Measurements from ENCODE around the gene HNRNPH3. TPM values are rescaled to one million over a fixed set of nuclear protein-coding genes. Genes with fewer than 3 reads are reported as not detected.
"Not testable (repeated sequence)": the region's sequence is repeated elsewhere in the genome, so short reads cannot be mapped to it uniquely, and the experiment has no call there.

The HNRNPH3 gene, protein sequence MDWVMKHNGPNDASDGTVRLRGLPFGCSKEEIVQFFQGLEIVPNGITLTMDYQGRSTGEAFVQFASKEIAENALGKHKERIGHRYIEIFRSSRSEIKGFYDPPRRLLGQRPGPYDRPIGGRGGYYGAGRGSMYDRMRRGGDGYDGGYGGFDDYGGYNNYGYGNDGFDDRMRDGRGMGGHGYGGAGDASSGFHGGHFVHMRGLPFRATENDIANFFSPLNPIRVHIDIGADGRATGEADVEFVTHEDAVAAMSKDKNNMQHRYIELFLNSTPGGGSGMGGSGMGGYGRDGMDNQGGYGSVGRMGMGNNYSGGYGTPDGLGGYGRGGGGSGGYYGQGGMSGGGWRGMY
- total RNA-seq: 10.1 and 63.4 TPM in 2 replicates

DNA sequence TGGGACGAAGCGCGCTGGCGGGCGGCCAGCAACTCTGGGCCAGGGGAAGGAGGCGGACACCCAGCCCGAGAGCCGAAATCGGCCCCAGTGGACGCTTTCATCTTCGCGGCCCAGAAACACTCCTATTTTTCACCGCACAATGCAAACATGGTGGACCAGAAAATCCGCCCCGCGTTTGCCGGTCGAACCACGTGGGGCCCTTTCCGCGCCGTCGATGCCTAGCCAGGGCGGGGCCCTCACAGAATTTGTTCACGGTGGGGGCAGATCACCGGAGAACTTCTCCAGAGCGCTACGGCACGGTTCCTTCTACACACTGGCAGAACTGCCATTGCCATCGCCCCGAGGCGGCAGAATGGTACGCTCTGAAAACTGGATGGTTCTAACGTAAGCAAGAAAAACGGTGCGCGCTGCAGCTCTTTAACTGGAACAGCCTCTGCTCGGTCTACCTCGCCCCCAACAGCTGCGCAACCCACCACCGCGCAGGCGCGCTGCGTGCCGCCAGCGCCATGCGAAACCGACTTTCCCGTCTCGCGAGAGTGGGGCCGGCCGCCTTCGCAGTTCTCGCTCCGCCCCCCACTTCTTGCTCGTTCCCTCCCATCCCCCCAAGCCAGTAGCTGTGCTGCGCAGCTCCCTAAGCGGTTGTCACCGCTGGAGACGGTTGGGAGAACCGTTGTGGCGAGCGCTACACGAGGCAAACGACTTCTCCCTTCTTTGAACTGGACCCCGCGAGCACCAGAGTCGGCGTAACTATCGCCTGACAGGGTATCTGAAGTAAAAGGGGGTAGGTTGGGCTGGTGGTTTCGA lies at the start of gene HNRNPH3:
Gene HNRNPH3 (plus strand): TSS at position 610 of the 804 bp plus-strand sequence. CDS start 5,158 bp downstream, outside the sequence.
- peak; percentile 89 for DNase-seq (ENCODE audit: low read depth)

DNA sequence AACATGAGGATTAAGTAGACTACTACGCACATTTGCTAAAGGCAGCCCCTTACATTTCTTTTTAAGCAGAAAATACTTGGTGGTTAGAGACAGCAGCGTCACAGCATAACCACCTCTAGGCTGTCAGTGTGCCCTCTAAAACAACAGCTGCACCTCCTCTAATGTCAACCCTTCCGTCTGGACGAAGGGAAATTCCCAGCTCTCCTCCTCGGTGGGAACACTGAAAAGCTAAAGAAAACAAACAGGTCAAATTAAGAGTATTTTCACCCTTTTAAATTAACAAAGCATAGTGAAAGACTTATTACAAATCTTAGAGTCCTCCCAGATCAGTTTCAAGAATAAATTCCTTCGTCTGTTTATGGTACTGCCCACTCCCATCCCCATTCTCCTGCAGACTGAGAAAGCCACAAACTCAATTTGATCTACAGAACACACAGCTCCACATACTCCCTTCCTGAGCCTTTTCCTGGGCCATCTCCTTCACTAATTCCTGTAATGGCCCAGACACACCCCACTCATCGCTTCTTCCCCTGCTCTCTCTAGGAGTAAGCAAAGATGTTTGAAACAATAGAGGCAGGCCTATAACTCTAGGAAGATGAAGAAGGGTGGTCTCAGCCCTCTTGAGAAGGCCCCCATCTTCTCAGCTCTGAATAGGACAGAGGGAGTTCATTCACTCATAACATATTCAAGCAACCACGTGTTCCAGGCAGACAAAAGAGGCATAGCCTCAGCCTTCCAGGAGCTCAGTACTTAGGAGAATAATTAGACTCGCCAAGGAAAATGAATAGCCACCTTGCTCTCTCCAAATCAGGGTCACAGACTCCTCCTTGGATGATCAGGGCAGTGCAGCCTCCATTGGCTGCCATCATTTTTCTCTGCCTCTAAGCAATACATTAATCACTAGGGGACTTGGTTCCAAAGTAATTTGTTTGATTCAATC lies 47.5 kb upstream of the HNRNPH3 start:
- DNase-seq (ENCODE audit: low read depth): no peak

DNA sequence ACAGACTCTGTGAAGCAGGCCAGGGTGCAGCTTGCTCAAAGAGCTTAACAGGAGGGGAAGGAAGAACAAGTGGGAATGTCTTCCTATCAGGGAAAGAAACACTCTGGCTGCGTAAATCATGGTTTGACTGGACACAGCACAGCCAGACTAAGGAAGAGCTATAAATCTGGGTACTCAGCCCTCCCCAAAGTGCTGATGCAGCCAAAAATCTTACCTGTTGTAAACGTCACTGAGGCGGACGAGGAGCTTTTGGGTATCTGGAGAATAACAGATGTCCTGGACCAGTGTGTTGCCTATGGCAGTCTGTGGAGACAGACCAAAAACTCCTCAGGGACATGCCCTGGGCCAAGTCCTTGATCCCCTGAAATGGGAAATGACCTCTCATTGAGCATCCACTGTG lies 43.1 kb upstream of the HNRNPH3 start:
- DNase-seq (ENCODE audit: low read depth): no peak

DNA sequence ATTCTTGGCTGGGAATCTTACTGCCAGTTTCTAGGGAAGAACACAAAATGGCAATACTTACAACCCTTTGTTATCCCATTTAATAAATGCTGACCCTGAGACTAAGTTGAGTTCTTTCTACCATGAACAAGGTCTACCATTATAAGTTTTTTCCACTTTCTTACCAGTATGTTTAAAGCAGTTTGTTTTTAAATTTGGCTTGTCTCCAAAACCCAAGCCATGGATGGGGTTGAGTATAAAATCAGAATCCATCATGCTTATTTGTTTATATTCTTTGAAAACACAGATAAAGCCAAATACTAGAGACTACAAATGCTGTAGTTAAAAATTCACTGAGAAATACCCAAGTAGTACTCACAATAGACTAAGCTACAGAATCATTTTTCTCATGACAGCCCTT lies 41.1 kb upstream of the HNRNPH3 start:
- DNase-seq (ENCODE audit: low read depth): no peak

DNA sequence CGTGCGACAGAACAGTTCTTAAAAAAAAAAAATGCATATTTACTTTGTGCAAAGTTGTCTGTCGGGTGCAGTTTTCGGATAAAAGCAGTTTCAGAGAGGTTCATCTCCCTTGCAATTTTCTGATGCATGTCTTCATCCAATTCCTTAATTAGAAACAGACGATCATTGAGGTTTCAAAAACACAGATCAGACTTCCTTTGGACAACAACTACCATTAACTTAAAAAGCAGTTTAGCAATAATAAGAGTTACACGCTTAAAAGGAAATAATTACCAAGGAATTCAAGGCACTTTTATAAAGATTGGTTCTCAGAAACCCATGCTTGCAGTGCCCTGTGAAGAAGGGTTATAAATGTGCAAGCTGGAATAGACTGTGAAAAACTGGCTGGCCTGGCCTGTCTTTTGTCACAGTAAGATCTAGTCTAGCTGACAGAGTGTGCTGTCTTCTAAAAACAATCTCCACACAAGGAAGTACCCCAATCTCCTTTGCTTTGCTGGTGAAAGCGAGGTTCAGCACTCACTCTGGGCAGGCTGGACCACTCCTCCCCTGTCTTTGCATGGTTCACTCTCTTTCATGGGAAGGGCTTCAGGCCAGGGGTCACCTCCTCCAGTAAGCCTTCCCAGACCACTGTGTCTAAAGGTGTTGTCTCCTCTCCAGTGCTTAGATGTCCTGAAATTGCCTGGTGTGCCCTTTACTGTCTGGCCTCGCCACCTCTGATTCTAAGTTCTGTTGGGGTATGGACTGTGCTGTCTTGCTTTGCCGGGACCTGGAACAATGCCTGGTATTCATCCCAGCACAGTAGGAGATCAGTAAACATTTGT lies 34.8 kb upstream of the HNRNPH3 start:
- no peak for DNase-seq (ENCODE audit: low read depth)

DNA sequence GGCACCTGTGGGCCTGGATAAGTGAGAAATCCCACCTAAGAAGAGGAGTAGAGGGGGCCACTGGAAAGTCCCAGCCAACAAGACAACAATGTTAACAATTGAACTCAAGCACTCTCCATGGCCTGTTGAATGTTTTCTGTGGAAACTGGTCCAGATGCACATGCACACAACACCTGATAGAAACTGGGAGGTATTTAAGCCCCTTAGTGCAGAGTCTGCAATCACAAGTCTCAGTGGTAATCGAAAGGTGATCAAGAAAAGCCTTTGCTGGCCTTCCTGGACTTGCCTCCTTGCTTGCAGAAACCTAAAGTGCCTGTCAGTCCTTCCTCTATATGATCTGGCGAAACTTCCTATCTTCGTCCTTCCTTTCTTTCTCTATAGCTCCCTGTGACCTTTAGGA lies 30.6 kb upstream of the HNRNPH3 start:
- DNase-seq (ENCODE audit: low read depth): no peak

DNA sequence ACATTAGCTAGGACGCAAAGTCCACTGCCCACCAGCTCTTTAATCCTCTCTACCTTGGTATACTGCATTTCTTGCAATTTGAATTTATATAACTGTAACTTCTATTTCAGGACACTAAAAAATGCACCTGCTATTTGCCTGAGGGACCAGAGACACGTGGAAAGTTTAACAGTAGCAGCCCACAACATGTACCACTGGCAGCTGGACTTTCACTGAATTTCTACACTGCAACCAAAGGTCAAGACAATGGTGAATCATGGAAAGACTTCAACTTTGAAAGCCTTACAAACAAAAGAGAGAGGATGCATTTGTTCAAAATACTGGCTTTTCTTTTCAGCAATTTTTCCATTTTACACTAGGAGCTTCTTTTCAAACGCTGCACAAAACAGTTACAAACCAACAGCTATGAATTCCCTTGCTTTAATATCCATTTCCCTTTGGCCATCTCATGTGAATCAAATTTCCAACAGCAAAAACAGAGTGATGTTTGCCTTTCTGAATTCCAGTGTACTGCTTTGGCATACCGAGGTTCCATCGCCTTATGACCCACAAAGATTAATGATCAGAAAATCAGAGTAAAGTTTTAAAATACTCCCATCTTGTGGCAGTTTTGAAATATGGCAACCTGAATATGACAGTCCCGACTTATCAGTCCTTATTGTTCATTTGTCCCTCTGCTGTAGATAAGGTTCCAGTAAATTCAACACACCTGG lies 29.9 kb upstream of the HNRNPH3 start:
- peak; percentile 75 for DNase-seq (ENCODE audit: low read depth)

DNA sequence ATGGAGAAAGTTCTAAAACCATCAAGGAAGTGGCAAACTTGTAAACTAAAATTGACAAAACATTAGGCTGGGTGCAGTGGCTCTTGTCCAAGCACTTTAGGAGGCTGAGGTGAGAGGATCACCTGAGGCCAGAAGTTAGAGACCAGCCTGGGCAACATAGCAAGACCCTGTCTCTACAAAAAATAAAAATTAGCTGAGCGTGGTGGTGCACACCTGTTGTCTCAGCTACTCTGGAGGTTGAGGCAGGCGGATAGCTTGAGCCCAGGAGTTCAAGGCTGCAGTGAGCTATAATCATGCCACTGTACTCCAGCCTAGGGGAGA lies 29.4 kb upstream of the HNRNPH3 start:
- DNase-seq (ENCODE audit: low read depth): no peak

DNA sequence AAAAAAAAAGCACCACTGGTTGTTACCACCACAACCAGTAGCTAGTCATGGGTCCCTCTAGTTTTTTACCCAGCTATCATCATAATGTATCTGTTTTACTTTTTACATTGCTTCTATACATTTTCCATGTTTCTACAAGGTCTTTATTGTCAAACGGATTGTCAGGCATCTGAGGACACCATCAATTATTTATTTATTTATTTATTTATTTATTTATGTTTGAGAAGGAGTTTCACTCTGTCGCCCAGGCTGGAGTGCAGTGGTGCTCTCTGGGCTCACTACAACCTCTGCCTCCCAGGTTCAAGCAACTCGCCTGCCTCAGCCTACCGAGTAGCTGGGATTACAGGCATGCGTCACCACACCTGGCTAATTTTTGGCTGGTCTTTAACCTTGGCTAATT lies 29.0 kb upstream of the HNRNPH3 start:
- no peak for DNase-seq (ENCODE audit: low read depth)

DNA sequence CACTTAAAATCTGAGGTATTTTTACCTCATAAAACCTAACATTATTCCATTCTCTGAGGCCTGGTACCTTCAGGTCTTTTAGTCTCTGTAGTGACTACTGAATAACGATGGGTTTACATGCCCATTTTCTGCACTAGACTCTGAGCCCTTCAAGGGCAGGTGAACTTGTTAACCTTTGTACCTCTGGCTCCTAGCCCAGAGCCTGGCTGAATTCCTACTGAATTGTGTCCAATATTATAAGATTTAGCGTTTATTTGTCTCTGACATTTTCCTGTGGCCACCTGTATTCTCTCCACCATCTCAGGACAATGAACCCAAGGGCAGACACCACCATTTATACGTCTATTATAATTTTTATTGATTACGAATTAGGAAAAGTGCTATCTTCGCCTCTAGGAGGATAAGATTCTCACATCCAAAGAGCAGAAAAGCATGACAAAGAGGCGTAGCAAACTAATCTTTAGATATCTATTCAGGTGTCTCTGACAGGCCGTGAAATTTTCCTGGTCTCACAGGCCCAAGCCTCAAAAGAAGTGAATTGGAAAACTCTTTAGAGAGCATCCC lies 27.9 kb upstream of the HNRNPH3 start:
- peak; percentile 30 for DNase-seq (ENCODE audit: low read depth)

DNA sequence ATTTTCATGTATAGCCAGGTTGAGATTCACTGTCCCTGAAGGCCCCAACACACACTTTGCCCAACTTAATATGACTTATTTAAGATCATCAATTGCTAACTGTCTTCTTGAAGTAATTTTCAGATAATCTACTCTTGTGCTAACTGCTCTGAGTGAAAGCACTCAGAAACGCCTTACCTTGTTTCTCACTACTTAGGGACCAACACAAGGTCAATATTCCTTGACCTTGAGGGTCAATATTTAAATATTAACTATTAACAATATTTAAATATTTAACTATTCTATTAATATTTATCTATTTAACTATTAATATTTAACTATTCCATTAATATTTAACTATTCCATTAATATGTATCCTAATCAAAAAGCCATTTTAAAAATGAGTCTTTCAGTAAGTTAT lies 26.0 kb upstream of the HNRNPH3 start:
- peak; percentile 21 for DNase-seq (ENCODE audit: low read depth)

DNA sequence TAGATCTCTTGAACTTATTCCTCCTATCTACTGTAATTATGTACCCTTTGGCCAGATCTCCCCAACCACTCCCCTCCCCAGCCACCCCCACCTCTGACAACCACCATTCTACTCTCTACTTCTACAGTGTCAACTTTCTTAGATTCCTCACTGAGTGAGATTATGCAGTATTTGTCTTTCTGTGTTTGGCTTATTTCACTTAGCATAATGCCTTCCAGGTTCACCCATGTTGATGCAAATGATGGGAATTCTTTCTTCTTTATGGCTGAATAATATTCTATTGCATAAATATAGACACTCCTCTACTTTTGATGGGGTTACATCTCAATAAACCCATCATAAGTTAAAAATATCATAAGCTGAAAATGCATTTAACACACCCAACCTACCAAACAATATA lies 21.3 kb upstream of the HNRNPH3 start:
- no peak for DNase-seq (ENCODE audit: low read depth)

DNA sequence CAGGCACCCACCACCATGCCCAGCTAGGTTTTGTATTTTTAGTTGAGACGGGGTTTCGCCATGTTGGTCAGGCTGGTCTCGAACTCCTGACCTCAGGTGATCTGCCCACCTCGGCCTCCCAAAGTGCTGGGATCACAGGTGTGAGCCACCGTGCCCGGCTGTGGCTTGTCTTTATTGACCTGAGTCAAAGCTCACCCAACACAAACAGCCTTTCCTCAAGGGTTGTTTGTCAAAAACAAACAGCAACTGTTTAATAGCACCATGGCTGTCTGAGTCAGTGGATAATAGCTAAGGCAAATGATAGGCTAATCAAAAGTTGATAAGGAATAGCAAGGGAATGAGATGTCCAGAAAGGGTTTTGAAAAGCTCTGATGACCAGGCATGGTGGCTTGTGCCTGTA lies 16.9 kb upstream of the HNRNPH3 start:
- DNase-seq (ENCODE audit: low read depth): not testable (repeated sequence)

DNA sequence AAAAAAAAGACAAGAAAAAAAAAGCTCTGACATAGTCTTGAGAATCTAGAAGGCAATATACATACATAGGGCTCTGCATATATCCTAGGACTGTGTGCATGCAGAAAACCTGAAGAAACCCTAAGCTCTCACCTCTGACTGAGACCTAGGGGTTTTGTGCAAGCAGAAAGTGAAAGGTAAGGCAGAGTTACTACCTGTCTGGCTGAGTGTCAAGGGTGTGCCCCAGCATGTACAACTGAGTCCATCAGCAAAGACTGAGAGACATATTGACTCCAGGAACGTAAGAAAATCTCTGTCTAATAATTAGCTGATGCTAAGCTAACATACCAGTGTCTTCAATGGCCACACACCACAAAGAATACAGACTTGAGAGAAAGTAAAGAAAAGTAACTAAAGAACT lies 16.3 kb upstream of the HNRNPH3 start:
- DNase-seq (ENCODE audit: low read depth): no peak

DNA sequence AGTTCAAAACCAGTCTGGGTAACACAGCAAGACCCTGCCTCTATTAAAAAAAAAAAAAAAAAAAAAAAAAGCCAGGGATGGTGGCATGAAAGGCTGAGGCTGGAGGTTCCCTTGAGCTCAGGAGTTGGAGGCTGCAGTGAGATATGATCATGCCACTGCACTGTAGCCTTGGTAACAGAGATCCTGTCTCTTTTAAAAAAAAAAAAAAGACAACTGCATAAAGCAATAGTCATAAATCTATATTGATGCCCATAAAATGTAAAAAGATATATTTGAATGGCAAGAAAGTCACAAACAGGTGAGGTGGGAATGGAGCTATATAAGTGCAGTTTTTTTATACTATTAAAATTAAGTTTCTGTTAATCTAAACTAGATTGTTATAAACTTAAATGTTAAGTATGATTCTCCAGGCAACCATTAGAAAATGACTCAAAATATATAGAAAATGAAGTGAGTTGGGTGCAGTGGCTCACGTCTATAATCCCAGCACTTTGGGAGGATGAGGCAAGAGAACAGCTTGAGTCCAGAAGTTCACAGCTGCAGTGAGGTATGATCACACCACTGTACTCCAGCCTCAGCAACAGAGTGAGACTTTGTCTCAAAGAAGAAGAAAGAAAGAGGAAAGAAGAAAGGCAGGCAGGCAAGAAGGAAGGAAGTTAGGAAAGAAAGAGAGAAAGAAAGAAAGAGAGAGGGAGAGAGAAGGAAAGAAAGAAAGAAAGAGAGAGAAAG lies 13.4 kb upstream of the HNRNPH3 start:
- no peak for DNase-seq (ENCODE audit: low read depth)

DNA sequence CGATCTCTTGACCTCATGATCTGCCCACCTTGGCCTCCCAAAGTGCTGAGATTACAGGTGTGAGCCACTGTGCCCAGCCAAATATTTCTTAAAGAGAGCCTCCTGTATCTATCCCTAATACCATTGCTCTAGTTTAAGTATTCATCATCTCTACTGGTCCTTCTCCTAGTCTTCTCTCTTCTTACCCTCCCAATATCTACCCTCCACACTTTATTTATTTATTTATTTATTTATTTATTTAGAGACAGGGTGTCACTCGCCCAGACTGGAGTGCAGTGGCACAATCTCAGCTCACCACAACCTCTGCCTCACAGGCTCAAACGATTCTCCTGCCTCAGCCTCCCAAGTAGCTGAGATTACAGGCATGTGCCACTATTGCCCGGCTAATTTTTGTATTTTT lies 7.5 kb upstream of the HNRNPH3 start:
- not testable (repeated sequence) for DNase-seq (ENCODE audit: low read depth)

DNA sequence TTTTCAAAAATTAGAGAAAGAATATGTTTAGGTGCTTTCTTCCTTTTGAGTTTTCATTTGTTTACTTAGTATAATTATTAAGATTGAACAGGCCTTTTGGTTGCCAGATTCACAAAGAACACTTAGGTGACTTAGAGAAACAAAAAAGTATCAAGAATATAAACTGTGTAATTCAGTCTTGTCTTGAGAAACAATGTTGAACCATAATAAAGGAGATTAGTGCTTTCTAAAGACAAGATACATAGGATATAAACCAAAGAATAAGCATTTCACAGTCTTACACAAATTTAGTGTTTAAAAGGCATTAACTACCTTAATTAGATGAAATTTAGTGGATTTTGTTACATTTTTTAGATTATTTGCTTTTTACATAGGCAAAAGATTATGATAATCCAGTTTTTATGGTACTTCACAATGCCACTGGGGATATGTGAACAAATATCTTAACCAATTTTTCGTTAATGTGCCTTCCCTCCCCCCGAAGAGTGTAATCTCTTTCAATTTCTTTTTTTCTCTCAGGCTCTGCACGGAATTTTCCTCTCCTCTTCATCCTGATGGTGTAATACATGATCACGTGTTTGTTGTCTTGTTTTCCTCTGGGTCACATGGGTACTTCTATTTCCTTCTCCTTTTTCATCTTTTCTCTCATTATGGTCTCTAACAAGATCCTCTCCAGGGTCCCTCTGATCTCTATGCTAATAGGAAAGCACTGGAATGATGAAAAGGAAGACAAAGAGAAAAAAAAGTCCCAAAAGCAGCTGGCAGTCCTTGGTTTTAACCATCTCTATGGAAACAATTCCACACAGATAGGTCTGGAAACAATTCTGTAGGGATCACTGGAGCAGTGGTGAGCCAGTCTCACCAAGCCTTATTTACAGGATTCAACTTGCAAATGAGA lies 3.7 kb upstream of the HNRNPH3 start:
- peak; percentile 85 for DNase-seq (ENCODE audit: low read depth)

DNA sequence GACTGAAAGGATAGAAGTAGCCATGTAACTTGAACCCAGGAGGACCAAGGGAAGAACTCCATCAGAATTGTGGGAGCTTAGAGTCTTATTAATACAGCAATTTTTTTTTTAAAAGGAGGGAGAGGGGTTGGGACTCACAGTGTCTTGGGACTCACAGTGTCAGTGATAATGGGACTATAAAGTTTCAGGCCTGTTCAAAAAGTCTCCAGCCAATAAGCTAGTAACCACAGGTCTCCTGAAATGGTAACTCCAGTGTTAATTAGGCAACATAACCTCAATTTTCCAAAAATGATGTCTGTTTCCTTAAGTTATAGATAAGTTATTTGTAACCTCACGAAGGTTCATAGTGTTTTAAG lies 2.4 kb upstream of the HNRNPH3 start:
- DNase-seq (ENCODE audit: low read depth): no peak

All from renal cortical epithelial cell (primary cell).